Stimulated activated naive CD4-positive, alpha-beta T cell treated with Interleukin-2 at 50 U/mL for 16 hours (primary cell): ENCODE data around the gene ABCC10.
"Not testable (repeated sequence)": the region's sequence is repeated elsewhere in the genome, so short reads cannot be mapped to it uniquely, and the experiment has no call there.

ENCODE experiments used
- DNase-seq: peaks from one replicate; lab custom pipeline; 2025; lab: John Stamatoyannopoulos, UW

ABCC10 gene, protein sequence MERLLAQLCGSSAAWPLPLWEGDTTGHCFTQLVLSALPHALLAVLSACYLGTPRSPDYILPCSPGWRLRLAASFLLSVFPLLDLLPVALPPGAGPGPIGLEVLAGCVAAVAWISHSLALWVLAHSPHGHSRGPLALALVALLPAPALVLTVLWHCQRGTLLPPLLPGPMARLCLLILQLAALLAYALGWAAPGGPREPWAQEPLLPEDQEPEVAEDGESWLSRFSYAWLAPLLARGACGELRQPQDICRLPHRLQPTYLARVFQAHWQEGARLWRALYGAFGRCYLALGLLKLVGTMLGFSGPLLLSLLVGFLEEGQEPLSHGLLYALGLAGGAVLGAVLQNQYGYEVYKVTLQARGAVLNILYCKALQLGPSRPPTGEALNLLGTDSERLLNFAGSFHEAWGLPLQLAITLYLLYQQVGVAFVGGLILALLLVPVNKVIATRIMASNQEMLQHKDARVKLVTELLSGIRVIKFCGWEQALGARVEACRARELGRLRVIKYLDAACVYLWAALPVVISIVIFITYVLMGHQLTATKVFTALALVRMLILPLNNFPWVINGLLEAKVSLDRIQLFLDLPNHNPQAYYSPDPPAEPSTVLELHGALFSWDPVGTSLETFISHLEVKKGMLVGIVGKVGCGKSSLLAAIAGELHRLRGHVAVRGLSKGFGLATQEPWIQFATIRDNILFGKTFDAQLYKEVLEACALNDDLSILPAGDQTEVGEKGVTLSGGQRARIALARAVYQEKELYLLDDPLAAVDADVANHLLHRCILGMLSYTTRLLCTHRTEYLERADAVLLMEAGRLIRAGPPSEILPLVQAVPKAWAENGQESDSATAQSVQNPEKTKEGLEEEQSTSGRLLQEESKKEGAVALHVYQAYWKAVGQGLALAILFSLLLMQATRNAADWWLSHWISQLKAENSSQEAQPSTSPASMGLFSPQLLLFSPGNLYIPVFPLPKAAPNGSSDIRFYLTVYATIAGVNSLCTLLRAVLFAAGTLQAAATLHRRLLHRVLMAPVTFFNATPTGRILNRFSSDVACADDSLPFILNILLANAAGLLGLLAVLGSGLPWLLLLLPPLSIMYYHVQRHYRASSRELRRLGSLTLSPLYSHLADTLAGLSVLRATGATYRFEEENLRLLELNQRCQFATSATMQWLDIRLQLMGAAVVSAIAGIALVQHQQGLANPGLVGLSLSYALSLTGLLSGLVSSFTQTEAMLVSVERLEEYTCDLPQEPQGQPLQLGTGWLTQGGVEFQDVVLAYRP (N-terminal part only)

DNA sequence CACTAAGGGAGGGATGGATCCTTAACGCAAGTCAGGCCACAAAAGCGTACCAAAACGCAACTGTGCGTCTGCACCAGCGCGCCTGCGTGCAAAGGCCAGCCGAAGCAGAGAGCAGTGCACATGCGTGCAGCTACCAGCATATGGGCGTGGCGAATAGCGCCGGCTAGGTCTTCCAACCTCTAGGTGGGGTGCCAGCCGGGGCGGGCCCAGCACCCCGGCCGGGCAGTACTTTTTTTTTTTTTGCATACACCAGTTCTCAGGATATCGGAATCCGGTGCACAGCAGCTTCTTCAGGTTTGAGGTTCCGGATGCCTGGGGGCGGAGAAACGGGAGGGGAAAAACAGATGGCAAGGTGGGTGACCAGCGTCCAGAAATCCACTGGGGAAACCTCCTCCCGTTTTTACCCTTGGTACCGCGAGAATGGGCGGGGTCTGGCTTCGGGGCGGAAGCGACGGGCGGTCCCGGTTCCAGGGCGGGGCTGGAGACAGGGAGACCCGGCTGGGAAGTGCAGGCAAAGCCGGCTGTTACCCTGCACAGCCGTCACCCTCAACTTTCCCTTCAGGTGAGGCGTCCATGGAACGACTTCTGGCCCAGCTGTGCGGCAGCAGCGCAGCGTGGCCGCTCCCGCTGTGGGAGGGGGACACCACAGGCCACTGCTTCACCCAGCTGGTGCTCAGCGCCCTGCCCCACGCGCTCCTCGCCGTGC is at the start of gene ABCC10:
ABCC10 (plus strand) TSS at position 136 of the 706 bp plus-strand sequence; CDS start at position 574, 438 bp downstream.
- DNase-seq = peak; percentile 94

DNA sequence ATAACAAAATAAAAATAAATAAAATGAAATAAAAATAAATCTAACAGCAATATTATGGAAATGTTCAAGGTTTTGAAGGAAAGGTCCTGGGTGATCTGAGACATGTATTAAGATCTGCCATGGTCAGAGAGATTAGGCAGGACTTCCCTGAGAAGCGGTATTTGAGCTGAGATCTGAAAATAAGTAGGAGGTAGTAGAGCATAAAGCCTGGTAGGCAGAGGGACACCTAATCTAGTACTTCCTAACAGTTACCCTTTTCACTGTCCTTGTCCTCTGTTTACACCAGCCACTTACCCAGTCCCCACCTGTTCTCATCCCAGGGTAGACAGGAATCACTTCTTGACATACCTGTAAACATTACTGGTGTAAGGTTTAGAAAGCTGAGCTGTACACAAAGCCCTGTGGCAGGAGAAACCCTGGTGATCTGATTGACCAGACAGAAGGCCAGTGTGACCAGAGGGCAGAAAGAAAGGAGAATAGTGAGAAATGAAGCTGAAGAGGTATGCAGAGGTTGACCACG is 49.6 kb upstream of the ABCC10 start:
- DNase-seq = no peak

DNA sequence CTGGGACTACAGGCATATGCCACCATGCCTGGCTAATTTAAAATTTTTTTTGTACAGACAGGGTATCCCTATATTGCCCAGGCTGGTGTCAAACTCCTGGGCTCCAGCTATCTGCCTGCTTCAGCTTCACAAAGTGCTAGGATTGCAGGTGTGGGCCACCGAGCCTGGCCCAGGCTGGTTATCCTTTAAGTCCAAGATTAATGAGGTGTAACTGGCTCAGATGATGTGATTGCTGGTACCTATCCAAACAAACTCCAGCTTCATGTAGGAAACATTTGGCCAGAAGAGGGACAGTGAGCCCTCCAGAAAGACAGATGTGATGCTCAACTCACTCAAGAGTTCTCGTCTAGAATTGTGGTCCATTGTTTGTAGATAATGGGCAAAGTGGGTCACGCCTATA is 48.7 kb upstream of the ABCC10 start:
- DNase-seq = no peak

DNA sequence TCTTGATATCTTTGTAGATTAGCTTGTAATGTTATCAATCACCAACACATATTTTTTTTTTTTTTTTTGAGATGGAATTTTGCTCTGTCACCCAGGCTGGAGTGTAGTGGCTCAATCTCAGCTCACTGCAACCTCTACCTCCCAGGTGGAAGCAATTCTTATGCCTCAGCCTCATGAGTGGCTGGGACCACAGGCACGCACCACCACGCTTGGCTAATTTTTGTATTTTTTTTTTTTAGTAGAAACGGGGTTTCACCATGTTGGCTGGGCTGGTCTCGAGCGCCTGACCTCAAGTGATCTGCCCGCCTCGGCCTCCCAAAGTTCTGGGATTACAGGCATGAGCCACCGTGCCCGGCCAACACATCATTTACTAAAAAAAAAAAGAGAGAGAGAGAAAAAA is 46.5 kb upstream of the ABCC10 start:
- DNase-seq = not testable (repeated sequence)

DNA sequence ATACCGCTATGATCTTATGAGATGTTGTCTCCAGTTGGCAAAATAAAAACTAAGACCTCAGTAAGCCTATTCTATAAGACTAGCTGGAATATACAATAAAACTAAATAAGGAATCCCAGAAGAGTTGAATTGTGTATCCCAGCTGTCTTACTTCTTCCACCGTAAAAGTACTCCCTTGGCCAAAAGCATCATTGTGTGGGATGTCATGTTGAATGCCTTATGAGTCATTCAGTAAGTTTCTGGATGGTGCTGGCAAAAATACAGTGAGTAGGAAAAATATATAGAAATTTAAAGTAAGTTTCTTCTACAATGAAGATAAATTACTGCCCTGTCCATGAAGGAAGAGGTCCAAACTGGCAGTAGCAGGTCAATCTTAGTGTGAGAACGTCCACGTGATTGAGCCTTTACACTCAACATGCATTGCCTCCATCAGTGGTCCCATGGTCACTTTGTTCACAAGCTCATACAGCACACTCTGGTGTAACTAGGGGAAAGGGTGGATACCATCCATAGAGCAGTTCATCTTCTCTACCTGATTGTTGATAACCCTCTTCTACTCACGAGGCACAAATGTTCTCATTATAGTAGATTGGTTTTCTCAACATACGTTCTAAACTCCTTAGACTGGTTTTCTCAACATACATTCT is 44.2 kb upstream of the ABCC10 start:
- DNase-seq = no peak

DNA sequence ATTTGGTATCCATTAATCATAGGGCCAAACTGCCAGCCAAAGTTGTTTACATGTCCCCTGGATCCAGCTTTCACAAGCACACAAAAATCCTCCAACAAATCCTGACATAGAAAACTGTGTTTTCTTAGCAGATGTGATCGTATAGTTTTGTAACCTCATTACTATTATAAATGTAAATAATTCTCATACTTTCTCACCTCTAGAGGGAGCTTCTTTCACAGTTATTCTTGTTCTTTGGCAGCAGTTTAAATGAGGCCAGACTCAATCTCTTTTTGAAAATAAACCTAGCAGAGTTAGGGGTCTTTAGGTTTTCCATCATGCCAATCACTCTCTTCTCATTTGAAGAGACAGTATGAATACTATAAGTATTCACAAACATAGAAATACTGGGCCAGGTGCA is 40.8 kb upstream of the ABCC10 start:
- DNase-seq = no peak

DNA sequence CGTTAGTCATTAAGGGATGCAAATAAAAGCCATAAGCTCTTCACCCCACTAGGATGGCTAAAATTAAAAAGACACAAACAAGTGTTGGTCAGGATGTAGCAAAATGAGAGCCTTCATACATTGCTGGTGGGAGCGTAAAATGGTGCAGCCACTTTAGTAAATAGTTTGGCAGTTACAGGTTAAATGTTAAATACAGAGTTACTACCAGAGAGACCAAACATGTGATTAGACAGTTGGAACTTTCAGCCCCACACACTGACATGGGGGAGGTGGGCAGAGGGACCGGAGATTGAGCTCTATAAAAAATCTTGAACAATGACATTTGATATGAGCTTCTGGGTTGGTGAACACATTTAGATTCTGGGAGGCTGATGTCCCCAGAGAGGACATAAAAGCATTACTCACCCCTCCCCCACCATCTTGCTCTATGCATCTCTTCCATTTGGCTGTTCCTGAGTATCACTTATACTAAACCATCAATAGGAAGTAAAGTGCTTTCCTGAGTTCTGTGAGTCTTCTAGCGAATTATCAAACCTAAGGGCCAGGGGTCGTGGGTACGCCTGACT is 37.5 kb upstream of the ABCC10 start:
- no peak for DNase-seq

DNA sequence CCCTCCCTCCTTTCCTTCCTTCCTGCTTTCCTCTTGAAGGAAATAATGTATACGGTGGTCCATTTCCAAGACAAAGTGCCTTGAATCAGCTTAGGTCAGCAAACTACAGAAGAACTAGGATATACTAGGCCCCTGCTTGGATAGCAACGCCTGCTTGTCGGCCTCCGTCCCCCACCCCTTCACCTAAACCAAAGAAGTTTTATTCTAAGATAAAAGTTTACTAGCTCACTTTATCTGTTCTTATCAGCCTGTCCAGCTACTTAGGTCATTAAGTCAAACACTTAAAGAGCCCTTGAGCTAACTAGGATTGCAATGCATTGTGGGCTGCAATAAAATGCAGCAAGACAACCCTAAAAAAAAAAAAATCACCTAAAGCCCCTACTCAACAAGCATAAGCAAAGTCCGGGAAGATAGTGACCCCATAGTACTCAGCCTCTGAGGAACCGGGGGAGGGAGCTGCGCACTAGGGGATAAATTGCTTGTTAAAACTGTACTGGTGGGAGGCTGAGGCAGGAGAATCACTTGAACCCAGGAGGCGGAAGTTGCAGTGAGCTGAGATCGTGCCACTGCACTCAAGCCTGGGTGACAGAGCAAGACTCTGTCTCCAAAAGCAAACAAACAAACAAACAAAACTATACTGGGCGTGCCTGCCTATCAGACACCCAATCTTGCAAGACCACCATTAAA is 36.4 kb upstream of the ABCC10 start:
- not testable (repeated sequence) for DNase-seq

DNA sequence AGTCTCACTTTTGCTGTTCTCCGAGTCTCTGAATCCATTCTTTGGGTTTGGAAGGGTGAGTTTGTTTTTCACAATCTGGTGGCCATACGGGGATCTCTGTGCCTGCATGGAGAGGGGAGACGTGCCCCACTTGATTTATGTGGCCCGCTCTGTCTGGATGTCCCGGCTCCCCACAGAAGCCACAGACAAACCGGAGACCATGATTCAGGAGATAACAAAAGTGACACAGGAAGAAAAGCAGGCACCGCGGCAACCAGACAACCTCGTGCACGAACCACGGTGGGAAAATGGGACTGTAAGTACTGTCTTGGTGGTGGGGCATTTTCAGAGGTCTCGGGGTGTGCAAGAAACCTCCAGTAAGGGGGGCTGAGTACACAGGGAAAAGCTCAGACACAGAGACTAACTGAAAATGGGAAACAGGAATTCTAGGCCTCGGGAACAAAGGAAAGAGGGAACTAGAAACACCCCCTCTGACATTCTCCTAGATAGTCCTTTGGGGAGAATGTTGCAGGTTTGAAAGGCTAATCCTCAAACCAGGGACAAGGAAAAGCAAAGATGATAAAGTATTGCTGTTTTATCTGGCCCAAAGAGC is 35.8 kb upstream of the ABCC10 start:
- DNase-seq = peak; percentile 17

DNA sequence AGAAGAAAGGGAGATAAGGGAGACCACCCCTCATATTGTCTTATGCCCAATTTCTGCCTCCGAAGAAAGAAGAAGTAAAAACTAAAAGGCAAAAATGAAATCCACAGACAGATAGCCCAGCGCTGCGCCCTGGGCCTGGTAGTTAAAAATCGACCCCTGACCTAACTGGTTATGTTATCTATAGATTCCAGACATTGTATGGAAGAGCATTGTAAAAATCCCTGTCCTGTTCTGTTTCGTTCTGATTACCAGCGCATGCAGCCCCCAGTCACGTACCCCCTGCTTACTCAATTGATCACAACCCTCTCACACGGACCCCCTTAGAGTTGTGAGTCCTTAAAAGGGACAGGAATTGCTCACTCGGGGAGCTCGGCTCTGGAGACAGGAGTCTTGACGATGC is 34.2 kb upstream of the ABCC10 start:
- not testable (repeated sequence) for DNase-seq

DNA sequence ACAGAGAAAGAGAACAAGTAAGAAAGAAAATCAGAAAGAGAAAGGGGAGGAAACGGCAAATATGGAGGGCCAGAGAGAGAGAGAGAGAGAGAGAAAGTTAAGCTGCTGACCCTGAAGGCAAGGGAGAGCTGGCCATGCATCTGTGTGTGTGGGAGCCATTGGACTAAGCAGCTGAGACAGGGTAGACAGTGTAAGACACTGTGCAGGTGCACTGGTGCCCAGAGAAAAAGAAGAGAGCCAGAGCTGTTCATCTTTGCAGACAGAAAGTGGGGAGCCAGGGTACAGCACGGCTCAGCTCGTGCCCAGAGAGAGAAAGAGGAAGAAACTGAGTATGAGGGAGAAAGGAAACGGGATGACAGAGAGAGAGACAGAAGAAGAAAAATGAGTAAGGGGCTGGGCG is 33.7 kb upstream of the ABCC10 start:
- DNase-seq = no peak

DNA sequence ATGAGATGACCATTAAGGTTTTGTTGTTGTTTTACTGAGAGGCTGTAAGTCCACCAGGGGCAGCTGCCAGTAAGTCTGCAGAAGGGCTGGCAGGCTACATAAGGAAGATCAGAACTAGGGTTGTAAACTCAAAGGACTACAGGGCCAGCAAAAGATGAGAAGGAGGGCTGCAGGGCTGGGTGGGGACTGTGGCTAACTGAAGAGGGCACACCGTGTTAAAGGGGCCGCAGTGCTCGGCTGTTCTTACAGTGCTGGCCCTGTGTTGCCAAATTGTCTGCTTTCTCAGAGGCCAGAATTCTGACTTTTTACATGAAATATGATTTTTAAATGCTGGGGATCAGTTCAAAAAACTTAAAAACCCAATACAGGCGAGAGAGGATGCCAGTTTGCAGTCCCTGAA is 32.4 kb upstream of the ABCC10 start:
- no peak for DNase-seq

DNA sequence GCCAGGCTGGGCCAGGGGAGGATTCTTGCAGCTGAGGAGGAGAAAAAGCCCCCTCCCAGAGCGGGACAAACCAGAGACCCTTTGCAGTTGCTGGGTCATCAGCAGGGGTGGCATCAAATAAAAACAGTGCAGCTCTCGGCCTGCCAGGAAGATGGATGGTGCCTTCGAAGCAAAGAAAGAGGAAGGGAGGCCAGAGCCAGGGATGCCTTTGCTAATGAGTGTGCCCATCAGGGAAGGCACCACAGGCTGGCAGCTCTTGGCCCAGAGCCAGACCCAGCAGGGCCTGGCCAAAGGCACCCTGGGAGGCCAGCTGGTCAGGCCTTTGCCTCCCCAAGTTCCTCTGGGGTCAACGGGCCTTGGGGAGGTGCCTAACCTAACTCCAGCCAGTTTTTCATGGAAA is 31.6 kb upstream of the ABCC10 start:
- no peak for DNase-seq

DNA sequence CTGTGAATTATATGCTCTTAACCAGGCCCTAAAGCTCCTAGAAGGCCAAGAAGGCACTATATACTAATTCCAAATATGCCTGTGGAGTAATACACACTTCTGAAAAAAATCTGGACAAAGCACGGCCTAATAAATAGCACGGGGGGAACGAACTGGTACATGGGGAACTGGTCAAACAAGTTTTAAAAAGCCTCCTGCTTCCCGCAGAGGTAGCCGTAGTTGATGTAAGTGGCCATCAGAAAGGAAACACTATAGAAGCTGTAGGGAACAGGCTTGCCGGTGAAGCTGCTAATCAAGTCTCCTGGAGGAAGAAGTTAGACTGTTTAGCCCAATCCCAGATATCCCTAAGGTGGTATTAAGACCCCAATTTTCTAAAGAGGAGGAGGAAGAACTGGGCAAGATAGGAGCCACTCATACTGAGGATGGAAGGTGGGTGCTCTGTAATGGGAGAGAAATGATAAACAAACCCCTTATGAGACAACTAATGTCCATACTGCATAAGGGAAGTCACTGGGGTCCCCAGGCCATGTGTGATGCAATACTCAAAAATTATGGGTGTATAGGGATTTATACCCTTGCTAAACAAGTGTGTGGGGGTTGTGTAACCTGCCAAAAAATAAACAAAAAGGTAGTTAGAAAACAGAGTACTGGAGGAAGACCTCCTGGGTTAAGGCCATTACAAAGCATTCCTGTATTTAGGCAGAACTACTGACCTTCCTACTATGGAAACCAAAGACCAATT is 30.8 kb upstream of the ABCC10 start:
- no peak for DNase-seq

DNA sequence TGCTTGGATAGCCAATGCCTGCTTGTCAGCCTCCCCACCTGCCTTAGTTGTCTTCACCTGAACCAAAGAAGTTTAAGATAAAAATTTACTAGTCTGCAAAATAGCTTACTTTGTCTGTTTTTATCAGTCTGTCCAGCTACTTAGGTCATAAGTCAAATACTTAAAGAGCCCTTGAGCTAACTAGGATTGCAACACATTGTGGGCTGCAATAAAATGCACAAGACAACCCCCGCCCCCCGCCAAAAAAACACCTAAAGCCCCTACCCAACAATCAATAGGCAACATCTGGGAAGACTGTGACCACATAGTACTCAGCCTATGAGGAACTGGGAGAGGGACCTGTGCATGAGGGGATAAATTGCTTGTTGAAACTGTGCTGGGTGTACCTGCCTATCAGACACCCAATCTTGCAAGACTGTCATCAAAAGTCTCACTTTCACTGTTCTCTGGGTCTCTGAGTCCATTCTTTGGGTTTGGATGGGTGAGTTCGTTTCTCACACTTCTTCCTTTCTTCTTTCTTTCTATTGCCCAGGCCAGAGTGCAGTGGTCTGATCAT is 27.3 kb upstream of the ABCC10 start:
- no peak for DNase-seq

DNA sequence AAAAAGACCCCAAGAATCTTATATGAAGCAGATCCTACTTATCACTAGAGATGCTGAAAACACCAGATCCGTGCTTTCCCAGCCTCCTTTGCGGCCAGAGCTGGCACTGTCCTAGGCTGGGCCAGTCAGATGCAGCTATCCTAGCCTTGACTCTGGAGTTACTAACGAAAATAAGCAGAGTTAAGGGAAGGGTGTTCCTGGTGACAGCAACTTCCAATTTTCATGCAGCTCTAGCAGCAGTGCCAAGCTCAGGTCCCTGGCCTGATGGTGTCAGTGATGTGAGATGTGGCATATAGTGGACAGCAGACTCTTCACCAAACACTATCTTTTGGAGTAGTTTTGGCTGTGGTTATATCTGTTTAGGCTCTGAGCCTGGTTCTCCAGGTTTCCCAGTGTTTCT is 25.6 kb upstream of the ABCC10 start:
- DNase-seq = no peak

DNA sequence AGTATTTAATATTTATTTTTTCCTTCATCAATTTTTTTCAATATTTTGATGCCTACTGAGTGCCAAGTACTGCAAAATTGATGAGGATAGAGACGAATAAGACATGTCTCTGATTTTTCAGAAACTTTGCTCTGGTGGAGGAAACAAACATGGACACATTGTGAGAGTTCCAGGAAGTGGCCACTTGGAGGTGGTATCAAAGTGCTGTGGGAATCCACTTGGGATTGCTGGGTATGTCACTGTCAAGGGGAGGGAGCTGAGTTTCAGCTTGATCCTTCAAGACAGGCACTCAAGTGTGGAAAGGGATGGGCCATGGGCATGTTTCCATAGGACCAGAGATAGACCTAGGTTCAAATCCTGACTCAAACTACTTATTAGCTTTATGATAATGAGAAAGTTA is 24.5 kb upstream of the ABCC10 start:
- no peak for DNase-seq

DNA sequence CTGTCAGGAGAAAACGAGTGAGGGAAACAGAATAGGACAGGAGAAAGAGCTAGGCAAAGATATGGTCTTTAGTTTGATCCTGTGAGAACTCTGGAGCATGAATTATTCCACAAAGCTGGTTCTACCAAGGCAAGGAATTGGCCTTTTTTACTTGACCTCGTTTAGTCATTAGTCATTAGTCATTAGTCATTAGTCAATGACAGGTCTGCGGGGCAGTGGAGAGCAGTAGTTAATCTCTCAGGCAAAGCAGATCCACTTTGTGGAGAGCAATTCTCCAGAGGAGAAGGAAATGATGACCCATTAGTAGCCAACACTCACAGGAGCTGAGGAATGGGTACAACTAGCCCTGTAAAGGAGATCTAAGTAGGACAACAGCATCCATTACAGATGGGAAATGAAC is 22.0 kb upstream of the ABCC10 start:
- DNase-seq = no peak

DNA sequence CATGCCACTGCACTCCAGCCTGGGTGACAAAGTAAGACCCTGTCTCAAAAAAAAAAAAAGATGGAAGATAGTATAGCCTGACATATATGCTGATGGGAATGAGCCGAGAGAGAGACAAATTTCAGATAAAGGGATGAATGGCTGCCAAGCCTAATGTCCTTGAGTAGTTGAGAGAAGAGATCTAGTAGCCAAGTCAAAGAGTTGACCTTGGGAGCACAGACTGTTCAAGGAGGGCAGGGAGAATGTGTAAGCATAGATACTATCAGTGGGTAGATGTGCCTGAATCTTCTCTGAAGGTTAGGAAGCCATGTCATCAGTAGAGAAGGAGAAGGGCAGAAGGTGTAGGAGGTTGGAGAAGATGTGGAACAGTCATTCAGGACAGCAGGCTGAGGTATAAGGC is 20.0 kb upstream of the ABCC10 start:
- no peak for DNase-seq
